Forelimb muscle (tissue), 1 donor: ENCODE measurements around the gene LGALS13. TPM values are rescaled to one million over a fixed set of nuclear protein-coding genes. Genes with fewer than 3 reads are reported as not detected.
"Not testable (repeated sequence)": the region's sequence is repeated elsewhere in the genome, so short reads cannot be mapped to it uniquely, and the experiment has no call there.

ENCODE experiments used
- DNase-seq: peaks from one replicate; pipeline ENCODE4 v3.0.0-alpha.2; 2013; ENCODE audit warnings: low read depth
- polyA plus RNA-seq: library from polyadenylated mRNA; unstranded; fragments of 120-200 nt; gene quantifications from one replicate; pipeline ENCODE4 v1.2.1, GENCODE V29; 2013; ENCODE audit not compliant: insufficient read length

Gene LGALS13
- polyA plus RNA-seq, 1 donor = 0.25 TPM

GRCh38 chr19:39617745-39618144 is 15.4 kb downstream of the LGALS13 start:
- no peak for DNase-seq

- DNase-seq = no peak
Measured at GRCh38 chr19:39623946-39624345, 21.6 kb downstream of the LGALS13 start.

GRCh38 chr19:39627631-39628030 is 25.3 kb downstream of the LGALS13 start:
- not testable (repeated sequence) for DNase-seq

- DNase-seq = no peak
Measured at GRCh38 chr19:39631178-39631577, 28.9 kb downstream of the LGALS13 start.

GRCh38 chr19:39631626-39632025 is 29.3 kb downstream of the LGALS13 start:
- no peak for DNase-seq

- DNase-seq = no peak
Measured at GRCh38 chr19:39637891-39638290, 35.6 kb downstream of the LGALS13 start.

GRCh38 chr19:39641773-39642172 is 39.4 kb downstream of the LGALS13 start:
- no peak for DNase-seq

- no peak for DNase-seq
Measured at GRCh38 chr19:39643591-39643990, 41.3 kb downstream of the LGALS13 start.

GRCh38 chr19:39645800-39646411 is 43.6 kb downstream of the LGALS13 start:
- no peak for DNase-seq

- DNase-seq = no peak
Measured at GRCh38 chr19:39647918-39648317, 45.6 kb downstream of the LGALS13 start.

GRCh38 chr19:39655613-39656012 is 53.3 kb downstream of the LGALS13 start, which contains the start of gene LGALS16:
Gene LGALS16 (plus strand): TSS chr19:39655913. CDS start chr19:39655962, 49 bp downstream.
- no peak for DNase-seq

Other genes with a start within 250 kb of the LGALS13 start
- 35.7 TPM for gene PAF1, start 211.4 kb upstream of the LGALS13 start, polyA plus RNA-seq
- gene MED29, start 211.1 kb upstream of the LGALS13 start, polyA plus RNA-seq = 23.9 TPM
- 36.5 TPM for gene ZFP36, start 195.7 kb upstream of the LGALS13 start, polyA plus RNA-seq
- 43.0 TPM for gene PLEKHG2, start 189.9 kb upstream of the LGALS13 start, polyA plus RNA-seq
- gene RPS16, start 166.6 kb upstream of the LGALS13 start, polyA plus RNA-seq = 2,074 TPM
- gene SUPT5H, start 156.9 kb upstream of the LGALS13 start, polyA plus RNA-seq = 81.6 TPM
- gene TIMM50, start 121.7 kb upstream of the LGALS13 start, polyA plus RNA-seq = 49.2 TPM
- 0.10 TPM for gene DLL3, start 103.6 kb upstream of the LGALS13 start, polyA plus RNA-seq
- not detected for gene SELENOV, start 87.4 kb upstream of the LGALS13 start, polyA plus RNA-seq
- 2.0 TPM for gene EID2B, start 69.7 kb upstream of the LGALS13 start, polyA plus RNA-seq
- gene EID2, start 62.4 kb upstream of the LGALS13 start, polyA plus RNA-seq = 8.8 TPM
- gene LGALS16, start 53.4 kb downstream of the LGALS13 start, polyA plus RNA-seq = not detected
- gene LGALS14, start 102.0 kb downstream of the LGALS13 start, polyA plus RNA-seq = 0.30 TPM
- 1.3 TPM for gene CLC, start 135.5 kb downstream of the LGALS13 start, polyA plus RNA-seq
- gene LEUTX, start 176.3 kb downstream of the LGALS13 start, polyA plus RNA-seq = not detected
- gene DYRK1B, start 231.6 kb downstream of the LGALS13 start, polyA plus RNA-seq = 53.2 TPM
- 215 TPM for gene FBL, start 243.9 kb downstream of the LGALS13 start, polyA plus RNA-seq